GM18502 (cell line): ENCODE measurements around the gene MBOAT1.
A peak's percentile ranks its signal among the peaks of the same experiment; 100 is the strongest.

Experiments
- ATAC-seq: cut with Tn5 transposase; IDR thresholded peaks from one replicate; pipeline ENCODE4 v1.9.1; 2021; ENCODE audit warnings: mild to moderate bottlenecking; ENCODE audit not compliant: unreplicated experiment, poor library complexity

Gene MBOAT1

GRCh38 chr6:20058121-20058905 lies 154.0 kb downstream of the MBOAT1 start:
- ATAC-seq: no peak

- ATAC-seq: peak; percentile 61
Measured at GRCh38 chr6:20056350-20056992, 155.8 kb downstream of the MBOAT1 start.

- ATAC-seq: no peak
Measured at GRCh38 chr6:20055916-20056315, 156.4 kb downstream of the MBOAT1 start.
